K562 (cell line): ENCODE results near the gene NDUFV3. TPM values are rescaled to one million over a fixed set of nuclear protein-coding genes. Genes with fewer than 3 reads are reported as not detected.

Experiments used
- GTF2E2 ChIP-seq: fragments of 200-800 bp; sonication (Bioruptor generic); IDR thresholded peaks from 2 replicates; pipeline ENCODE4 v1.6.1; 2016; ENCODE audit warnings: missing genetic modification characterization, missing compliant biosample characterization
- HDAC3 ChIP-seq: fragments of 450-650 bp; IDR thresholded peaks from 2 replicates; pipeline ENCODE4 v1.6.1; 2018; ENCODE audit warnings: borderline replicate concordance, mild to moderate bottlenecking, moderate library complexity; ENCODE audit not compliant: partially characterized antibody
- MAFF ChIP-seq: IDR thresholded peaks from 2 replicates; pipeline ENCODE4 v1.6.1; 2012; ENCODE audit warnings: low read length, improper control_type of control experiment
- MAZ ChIP-seq, 2 experiments: fragments of 450-650 bp in 1 of 2; sonication (generic) in 1 of 2; formaldehyde crosslinking; IDR thresholded peaks in 1 of 2; conservative IDR thresholded peaks in 1 of 2; 2 replicates each; pipeline versions ENCODE4 v1.4.0 to v1.5.0; 2020; ENCODE audit warnings: mild to moderate bottlenecking in 1 of 2, missing genetic modification reagents in 1 of 2
- MCM5 ChIP-seq: fragments of 450-650 bp; IDR thresholded peaks from 2 replicates; pipeline ENCODE4 v1.6.1; 2016; ENCODE audit warnings: low read depth
- NFRKB ChIP-seq: fragments of 450-650 bp; IDR thresholded peaks from 2 replicates; pipeline ENCODE4 v1.6.1; 2016; ENCODE audit warnings: low read depth
- NFYB ChIP-seq: IDR thresholded peaks from 2 replicates; pipeline ENCODE4 v1.6.1; 2011; ENCODE audit warnings: mild to moderate bottlenecking, moderate library complexity; ENCODE audit not compliant: insufficient read length; ENCODE audit errors: extremely low read depth
- PURB ChIP-seq: sonication (generic); formaldehyde crosslinking; IDR thresholded peaks from 2 replicates; pipeline ENCODE4 v1.9.0; 2021; ENCODE audit warnings: low read depth, mild to moderate bottlenecking, missing genetic modification reagents
- RBFOX2 ChIP-seq: fragments of 200-400 bp; formaldehyde crosslinking; IDR thresholded peaks from 2 replicates; pipeline ENCODE4 v1.6.1; 2017; ENCODE audit warnings: low read depth, mild to moderate bottlenecking, low read length, moderate library complexity
- SAP30 ChIP-seq: fragments of 200-600 bp; sonication (generic); IDR thresholded peaks from 2 replicates; pipeline ENCODE4 v1.6.1; 2012; ENCODE audit warnings: borderline replicate concordance, low read depth, mild to moderate bottlenecking, moderate library complexity, low read length, control low read depth, inconsistent platforms; ENCODE audit not compliant: insufficient read depth, poor library complexity, severe bottlenecking
- SLC30A9 ChIP-seq: fragments of 250-450 bp; sonication (Bioruptor Pico); IDR thresholded peaks from 2 replicates; pipeline ENCODE4 v1.8.0; 2022; ENCODE audit warnings: mild to moderate bottlenecking, moderate library complexity
- SMARCE1 ChIP-seq: fragments of 450-650 bp; IDR thresholded peaks from 2 replicates; pipeline ENCODE4 v1.7.1; 2016; ENCODE audit warnings: mild to moderate bottlenecking
- SP2 ChIP-seq: IDR thresholded peaks from 2 replicates; pipeline ENCODE4 v1.6.1; 2011; ENCODE audit warnings: mild to moderate bottlenecking, low read depth, low read length, moderate library complexity; ENCODE audit not compliant: poor library complexity, severe bottlenecking; ENCODE audit errors: extremely low read depth
- YBX1 ChIP-seq: fragments of 450-650 bp; IDR thresholded peaks from 2 replicates; pipeline ENCODE4 v1.7.1; 2016; ENCODE audit warnings: mild to moderate bottlenecking
- ZNF23 ChIP-seq: fragments of 250-450 bp; sonication (Bioruptor Pico); IDR thresholded peaks from 2 replicates; pipeline ENCODE4 v1.4.0; 2020; ENCODE audit warnings: mild to moderate bottlenecking
- ZNF695 ChIP-seq: fragments of 450-650 bp; formaldehyde crosslinking; IDR thresholded peaks from 2 replicates; pipeline ENCODE4 v1.4.0; 2020; ENCODE audit warnings: mild to moderate bottlenecking, moderate library complexity
- ZNF707 ChIP-seq: fragments of 250-450 bp; sonication (Bioruptor Pico); conservative IDR thresholded peaks from 2 replicates; pipeline ENCODE4 v1.8.0; 2022; ENCODE audit warnings: inconsistent platforms, mild to moderate bottlenecking, moderate library complexity
- ZNF780A ChIP-seq: fragments of 250-450 bp; sonication (Bioruptor Pico); IDR thresholded peaks from 2 replicates; pipeline ENCODE4 v1.5.0; 2021; ENCODE audit warnings: mild to moderate bottlenecking
- polyA plus RNA-seq, 8 experiments: library from polyadenylated mRNA; depleted of rRNA in 4 of 8; stranded (reverse) in 5 of 8; unstranded in 3 of 8; fragments of >200 nt; fragmentation: Nextera tagmentation in 2 of 8; fragmentation: Illumina TruSeq in 1 of 8; extraction: Ambion mirVana in 2 of 8; extraction: Trizol in 1 of 8; gene quantifications; 2 replicates each; pipeline versions ENCODE4 v1.2.1 to v1.2.3, GENCODE V29; 2011 to 2014; ENCODE audit warnings: inconsistent platforms in 1 of 8, missing spikeins in 1 of 8
- total RNA-seq, 7 experiments: library from RNA; depleted of rRNA in 6 of 7; stranded (reverse); fragments of >200 nt in 6 of 7; fragmentation: Illumina TruSeq in 2 of 7; extraction: Trizol in 2 of 7; gene quantifications; 2 replicates each; pipeline versions ENCODE4 v1.2.1 to v1.2.3, GENCODE V29; 2011 to 2021; ENCODE audit warnings: low replicate concordance in 1 of 7
- TF ChIP-seq, protein P1 (sequence below): fragments of 450-650 bp; IDR thresholded peaks from 2 replicates; pipeline ENCODE4 v1.6.1; 2014; ENCODE audit warnings: low read depth, mild to moderate bottlenecking, moderate library complexity, borderline replicate concordance
- TF ChIP-seq, protein P2 (sequence below): IDR thresholded peaks from 2 replicates; pipeline ENCODE4 v1.6.1; 2011; ENCODE audit warnings: borderline replicate concordance, low read depth, mild to moderate bottlenecking, moderate library complexity, low read length; ENCODE audit not compliant: insufficient read depth, poor library complexity, severe bottlenecking
- TF ChIP-seq, protein P3 (sequence below): sonication (generic); formaldehyde crosslinking; IDR thresholded peaks from 2 replicates; pipeline ENCODE4 v1.9.0; 2022; ENCODE audit warnings: mild to moderate bottlenecking, missing genetic modification reagents
- TF ChIP-seq, protein P4 (sequence below): conservative IDR thresholded peaks from 2 replicates; pipeline ENCODE4 v1.6.1; 2011; ENCODE audit warnings: low read depth, mild to moderate bottlenecking, low read length; ENCODE audit not compliant: control insufficient read depth

NDUFV3 gene
- total and polyA plus RNA-seq, 9 of the 15 experiments (the other 6 are each of a cell fraction or from before 2014, with no cell fraction given), result 19.1 to 87.8 (median 74.3) TPM

DNA sequence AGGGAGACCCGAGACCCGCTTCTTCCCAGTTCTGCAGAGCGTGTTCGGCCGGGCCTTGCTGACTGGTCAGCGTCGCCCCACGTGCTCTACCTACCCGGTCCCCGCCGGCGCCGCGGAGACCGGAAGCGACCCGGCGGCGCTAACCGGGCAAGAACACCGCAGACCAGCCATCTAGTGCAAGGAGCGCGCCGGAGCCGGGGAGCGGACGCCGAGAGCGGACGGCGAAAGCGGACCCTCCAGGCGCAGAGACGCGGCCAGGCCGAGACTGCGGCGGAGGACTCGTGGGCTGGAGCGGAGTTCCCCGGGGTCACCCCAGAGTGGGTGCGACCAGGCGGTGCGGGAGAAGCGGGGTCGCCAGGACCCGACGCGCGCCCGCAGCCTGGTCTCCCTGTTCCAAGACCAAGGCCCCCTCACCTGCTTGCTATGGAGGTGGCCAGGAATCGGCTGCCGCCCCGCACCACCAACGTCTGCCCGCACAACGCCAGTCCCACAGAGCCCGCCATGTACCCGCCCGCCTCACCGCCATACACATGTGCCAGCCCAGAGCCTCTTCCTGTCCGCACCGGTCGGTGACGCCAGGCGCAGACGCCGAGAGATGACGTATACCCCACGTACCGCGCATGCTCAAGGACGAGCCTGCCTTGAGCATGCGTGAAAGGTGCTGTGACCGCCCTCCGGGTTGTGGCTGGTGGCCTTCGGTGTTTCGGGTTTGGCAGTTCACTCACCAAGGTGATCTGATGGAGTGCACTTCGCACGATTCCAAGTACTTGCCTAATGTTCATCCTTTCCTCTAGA is 13.9 kb upstream of the NDUFV3 start, which contains the start of gene WDR4 (continued):
- TF ChIP-seq HDAC3 (no peak), MCM5 (no peak), SMARCE1 (0 out of 2 replicates have a peak, but pooled peaks have one; percentile 4), SLC30A9 (CRISPR knock-in tag) (0 out of 2 replicates have a peak, but pooled peaks have one; percentile 27), NFRKB (peak; percentile 91), ZNF707 (CRISPR knock-in tag) (no peak; the same call in 1 of the 2 replicates), GTF2E2 (tag) (peak; percentile 76; the same call in 1 of the 2 replicates), NFYB (peak; percentile 87), ZNF695 (CRISPR knock-in tag) (no peak), ZNF23 (CRISPR knock-in tag) (no peak), RBFOX2 (peak; percentile 99), ZNF780A (CRISPR knock-in tag) (no peak), PURB (CRISPR knock-in tag) (no peak), SAP30 (peak; percentile 100), MAZ (CRISPR knock-in tag; conservative IDR thresholded peaks at IDR 0.05 in 1 of 2, IDR thresholded peaks at IDR 0.05 in 1 of 2) (0 out of 4 replicates have a peak, but pooled peaks of 1 of the 2 experiments have one; percentile 53), SP2 (no peak), MAFF (no peak), YBX1 (no peak)
- TF ChIP-seq, protein P1, sequence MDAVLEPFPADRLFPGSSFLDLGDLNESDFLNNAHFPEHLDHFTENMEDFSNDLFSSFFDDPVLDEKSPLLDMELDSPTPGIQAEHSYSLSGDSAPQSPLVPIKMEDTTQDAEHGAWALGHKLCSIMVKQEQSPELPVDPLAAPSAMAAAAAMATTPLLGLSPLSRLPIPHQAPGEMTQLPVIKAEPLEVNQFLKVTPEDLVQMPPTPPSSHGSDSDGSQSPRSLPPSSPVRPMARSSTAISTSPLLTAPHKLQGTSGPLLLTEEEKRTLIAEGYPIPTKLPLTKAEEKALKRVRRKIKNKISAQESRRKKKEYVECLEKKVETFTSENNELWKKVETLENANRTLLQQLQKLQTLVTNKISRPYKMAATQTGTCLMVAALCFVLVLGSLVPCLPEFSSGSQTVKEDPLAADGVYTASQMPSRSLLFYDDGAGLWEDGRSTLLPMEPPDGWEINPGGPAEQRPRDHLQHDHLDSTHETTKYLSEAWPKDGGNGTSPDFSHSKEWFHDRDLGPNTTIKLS, result peak; percentile 81
- TF ChIP-seq, protein P2, sequence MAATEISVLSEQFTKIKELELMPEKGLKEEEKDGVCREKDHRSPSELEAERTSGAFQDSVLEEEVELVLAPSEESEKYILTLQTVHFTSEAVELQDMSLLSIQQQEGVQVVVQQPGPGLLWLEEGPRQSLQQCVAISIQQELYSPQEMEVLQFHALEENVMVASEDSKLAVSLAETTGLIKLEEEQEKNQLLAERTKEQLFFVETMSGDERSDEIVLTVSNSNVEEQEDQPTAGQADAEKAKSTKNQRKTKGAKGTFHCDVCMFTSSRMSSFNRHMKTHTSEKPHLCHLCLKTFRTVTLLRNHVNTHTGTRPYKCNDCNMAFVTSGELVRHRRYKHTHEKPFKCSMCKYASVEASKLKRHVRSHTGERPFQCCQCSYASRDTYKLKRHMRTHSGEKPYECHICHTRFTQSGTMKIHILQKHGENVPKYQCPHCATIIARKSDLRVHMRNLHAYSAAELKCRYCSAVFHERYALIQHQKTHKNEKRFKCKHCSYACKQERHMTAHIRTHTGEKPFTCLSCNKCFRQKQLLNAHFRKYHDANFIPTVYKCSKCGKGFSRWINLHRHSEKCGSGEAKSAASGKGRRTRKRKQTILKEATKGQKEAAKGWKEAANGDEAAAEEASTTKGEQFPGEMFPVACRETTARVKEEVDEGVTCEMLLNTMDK, result no peak
- TF ChIP-seq, protein P3, sequence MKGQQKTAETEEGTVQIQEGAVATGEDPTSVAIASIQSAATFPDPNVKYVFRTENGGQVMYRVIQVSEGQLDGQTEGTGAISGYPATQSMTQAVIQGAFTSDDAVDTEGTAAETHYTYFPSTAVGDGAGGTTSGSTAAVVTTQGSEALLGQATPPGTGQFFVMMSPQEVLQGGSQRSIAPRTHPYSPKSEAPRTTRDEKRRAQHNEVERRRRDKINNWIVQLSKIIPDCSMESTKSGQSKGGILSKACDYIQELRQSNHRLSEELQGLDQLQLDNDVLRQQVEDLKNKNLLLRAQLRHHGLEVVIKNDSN (CRISPR knock-in tag), result peak; percentile 98
- TF ChIP-seq, protein P4, sequence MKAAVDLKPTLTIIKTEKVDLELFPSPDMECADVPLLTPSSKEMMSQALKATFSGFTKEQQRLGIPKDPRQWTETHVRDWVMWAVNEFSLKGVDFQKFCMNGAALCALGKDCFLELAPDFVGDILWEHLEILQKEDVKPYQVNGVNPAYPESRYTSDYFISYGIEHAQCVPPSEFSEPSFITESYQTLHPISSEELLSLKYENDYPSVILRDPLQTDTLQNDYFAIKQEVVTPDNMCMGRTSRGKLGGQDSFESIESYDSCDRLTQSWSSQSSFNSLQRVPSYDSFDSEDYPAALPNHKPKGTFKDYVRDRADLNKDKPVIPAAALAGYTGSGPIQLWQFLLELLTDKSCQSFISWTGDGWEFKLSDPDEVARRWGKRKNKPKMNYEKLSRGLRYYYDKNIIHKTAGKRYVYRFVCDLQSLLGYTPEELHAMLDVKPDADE, result peak; percentile 92
